ENCODE data around the gene ZNF417. TPM values are rescaled to one million over a fixed set of nuclear protein-coding genes. Genes with fewer than 3 reads are reported as not detected.
"Not testable (repeated sequence)": the region's sequence is repeated elsewhere in the genome, so short reads cannot be mapped to it uniquely, and the experiment has no call there.

Gene ZNF417
- total RNA-seq, 1 donor from 2014 or later, result 11.4 TPM

DNA sequence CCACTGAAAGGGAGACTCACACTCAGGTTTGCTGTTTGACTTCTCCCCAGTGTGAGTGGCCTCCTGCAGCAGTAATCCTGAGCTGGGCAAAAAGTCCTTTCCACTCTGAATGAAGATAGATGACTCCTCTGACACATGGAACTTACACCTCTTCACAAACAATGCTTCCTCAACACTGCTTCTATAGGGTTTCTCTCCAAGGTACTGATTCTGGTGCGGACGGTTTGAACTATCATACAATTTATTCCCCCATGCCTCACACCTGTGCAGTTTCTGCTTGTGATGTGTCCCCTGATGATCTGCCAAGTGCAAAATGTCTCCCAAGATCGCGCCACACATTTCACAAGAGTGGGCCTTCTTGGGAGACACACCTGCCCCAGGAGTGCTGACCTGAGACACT lies 11.2 kb upstream of the ZNF417 start:
- Mint-ChIP-seq H3K4me1 (ENCODE audit: low read depth) (no peaks in the 10 kb centered on the region), H3K27ac (no peak overlapping the region), H3K4me3 (ENCODE audit: low read depth) (no peak overlapping the region), H3K36me3 (ENCODE audit: low read depth) (peaks cover 18% of the 10 kb centered on the region), H3K27me3 (ENCODE audit: low read depth) (no peaks in the 10 kb centered on the region), H3K9me3 (peaks cover 61% of the 10 kb centered on the region)
- no peak for DNase-seq (ENCODE audit: low spot score)
- intact Hi-C loops (cut with micrococcal nuclease), result no loop called here

DNA sequence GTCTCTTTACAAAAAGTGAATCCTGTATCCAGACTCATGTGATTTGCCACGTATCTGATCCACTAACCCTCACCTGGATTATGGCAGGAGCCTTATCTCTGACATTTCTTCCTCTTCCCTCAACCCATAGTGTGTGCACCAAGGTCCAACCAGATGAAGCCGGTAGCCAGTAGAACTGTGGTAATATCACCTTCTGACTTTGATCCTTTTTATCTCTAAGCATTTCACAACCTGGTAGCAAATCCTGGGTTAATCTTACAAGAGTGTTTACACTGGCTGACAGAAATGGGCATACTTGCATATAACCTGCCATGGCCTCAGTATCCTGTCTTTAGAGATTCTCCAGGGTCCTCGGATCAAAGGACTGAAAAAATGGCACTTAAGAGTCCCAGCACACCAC lies 1.9 kb downstream of the ZNF417 start:
- Mint-ChIP-seq H3K9me3 (peaks cover 59% of the 10 kb centered on the region), H3K27ac (no peak overlapping the region), H3K36me3 (ENCODE audit: low read depth) (peaks cover 72% of the 10 kb centered on the region), H3K4me3 (ENCODE audit: low read depth) (peak overlapping the region; percentile 94), H3K27me3 (ENCODE audit: low read depth) (no peaks in the 10 kb centered on the region), H3K4me1 (ENCODE audit: low read depth) (peaks cover 21% of the 10 kb centered on the region)
- no peak for DNase-seq (ENCODE audit: low spot score)
- intact Hi-C loops (cut with micrococcal nuclease), result loop anchor here (10.0 kb wide), 1 partner anchor 60 kb away; no protein-coding TSS in a partner anchor

DNA sequence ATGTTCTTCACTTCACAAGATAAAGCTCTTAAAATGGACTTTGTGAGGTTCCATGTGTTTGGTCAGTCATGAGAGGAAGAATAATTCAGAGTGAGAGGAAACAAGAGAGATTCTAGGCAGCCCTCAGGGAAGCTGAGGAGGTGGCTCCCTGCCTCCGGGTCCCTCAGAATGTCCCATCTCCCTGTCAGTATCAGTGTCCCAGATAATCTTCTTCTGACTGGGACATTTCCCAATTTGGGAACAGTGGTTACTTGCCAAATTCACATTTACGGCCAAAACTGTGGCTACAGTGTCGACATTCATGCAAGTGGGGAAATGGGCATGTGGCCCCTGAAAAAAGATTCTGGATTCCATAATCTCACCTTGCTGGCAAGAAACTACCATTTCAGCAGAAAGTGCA lies 9.0 kb downstream of the ZNF417 start:
- intact Hi-C loops (cut with micrococcal nuclease), result no loop called here
- no peaks in the 10 kb centered on the region for H3K4me1 Mint-ChIP-seq (ENCODE audit: low read depth)
- peaks cover 76% of the 10 kb centered on the region for H3K36me3 Mint-ChIP-seq (ENCODE audit: low read depth)
- peaks cover 61% of the 10 kb centered on the region for H3K9me3 Mint-ChIP-seq
- H3K27ac Mint-ChIP-seq, result no peak overlapping the region
- no peak overlapping the region for H3K4me3 Mint-ChIP-seq (ENCODE audit: low read depth)
- H3K27me3 Mint-ChIP-seq (ENCODE audit: low read depth), result no peaks in the 10 kb centered on the region
- no peak for DNase-seq (ENCODE audit: low spot score)

DNA sequence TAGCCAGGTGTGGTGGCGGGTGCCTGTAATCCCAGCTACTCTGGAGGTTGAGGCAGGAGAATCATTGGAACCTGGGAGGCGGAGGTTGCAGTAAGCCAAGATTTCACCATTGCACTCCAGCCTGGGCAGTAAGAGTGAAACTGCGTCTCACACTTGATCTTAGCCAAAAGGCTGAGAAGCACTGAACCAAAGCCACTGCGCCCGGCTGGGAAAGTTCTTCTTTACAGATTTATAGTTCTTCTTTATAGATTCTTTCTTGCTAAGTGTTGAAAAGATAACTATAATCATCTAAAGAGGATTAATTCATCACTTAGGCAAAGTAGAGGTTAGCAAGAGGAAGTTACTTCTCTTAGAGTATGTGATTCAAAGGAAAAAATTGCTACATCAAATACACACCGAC lies 11.1 kb downstream of the ZNF417 start:
- H3K36me3 Mint-ChIP-seq (ENCODE audit: low read depth), result peaks cover 61% of the 10 kb centered on the region
- intact Hi-C loops (cut with micrococcal nuclease), result no loop called here

DNA sequence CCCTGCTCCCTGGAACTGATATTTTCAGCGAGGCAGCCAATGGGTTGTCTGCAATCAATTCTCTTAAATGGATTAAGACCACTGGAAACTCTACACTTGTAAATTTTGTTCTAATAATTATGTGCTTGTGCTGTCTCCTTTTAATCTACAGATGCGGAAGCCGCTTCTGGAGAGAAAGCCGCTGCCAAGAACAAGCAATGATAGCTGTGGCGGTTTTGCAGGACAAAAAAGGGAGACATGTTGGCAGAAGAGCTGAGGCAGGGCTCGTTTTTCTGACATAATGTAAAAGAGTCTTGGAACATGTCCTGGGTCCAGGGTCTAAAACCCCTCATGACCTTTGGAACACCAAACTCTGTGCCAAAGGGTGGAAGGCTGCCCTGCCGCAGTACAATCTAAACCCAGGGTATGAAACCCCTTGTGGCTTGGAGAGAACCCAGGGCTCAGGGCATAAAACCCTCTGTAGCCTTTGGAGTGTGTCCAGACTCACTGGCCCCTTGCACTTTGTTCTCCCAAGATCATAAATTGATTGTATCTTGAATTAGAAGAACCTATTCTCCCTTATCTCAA lies 12.7 kb downstream of the ZNF417 start:
- H3K9me3 Mint-ChIP-seq, result peaks cover 51% of the 10 kb centered on the region

More for the DNA sequence above, 11.1 kb downstream of the ZNF417 start:
- no peak overlapping the region for H3K4me3 Mint-ChIP-seq (ENCODE audit: low read depth)
- no peak for DNase-seq (ENCODE audit: low spot score)
- peaks cover 57% of the 10 kb centered on the region for H3K9me3 Mint-ChIP-seq
- H3K27me3 Mint-ChIP-seq (ENCODE audit: low read depth), result no peaks in the 10 kb centered on the region
- no peaks in the 10 kb centered on the region for H3K4me1 Mint-ChIP-seq (ENCODE audit: low read depth)
- H3K27ac Mint-ChIP-seq, result no peak overlapping the region

DNA sequence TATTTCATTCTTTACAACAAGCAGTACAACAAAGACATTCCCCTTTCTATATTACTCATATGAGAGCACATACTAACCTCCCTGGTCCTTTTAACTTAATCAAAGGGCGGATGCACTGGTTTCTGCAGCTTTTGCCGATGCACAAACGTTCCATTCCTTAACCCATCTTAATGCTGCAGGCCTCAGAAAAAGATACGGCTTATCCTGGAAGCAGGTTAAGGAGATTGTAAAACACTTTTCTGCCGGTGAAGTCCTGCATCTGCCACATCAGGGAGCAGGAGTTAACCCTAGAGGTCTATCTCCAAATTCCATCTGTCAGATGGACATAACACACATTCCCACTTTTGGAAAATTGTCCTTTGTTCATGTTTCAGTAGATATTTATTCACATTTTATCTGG lies 16.1 kb downstream of the ZNF417 start:
- Mint-ChIP-seq H3K9me3 (peaks cover 55% of the 10 kb centered on the region), H3K36me3 (ENCODE audit: low read depth) (peaks cover 24% of the 10 kb centered on the region), H3K4me1 (ENCODE audit: low read depth) (no peaks in the 10 kb centered on the region), H3K27ac (no peak overlapping the region), H3K4me3 (ENCODE audit: low read depth) (no peak overlapping the region), H3K27me3 (ENCODE audit: low read depth) (no peaks in the 10 kb centered on the region)
- intact Hi-C loops (cut with micrococcal nuclease), result no loop called here
- no peak for DNase-seq (ENCODE audit: low spot score)

More for the DNA sequence above, 12.7 kb downstream of the ZNF417 start:
- DNase-seq (ENCODE audit: low spot score), result no peak
- intact Hi-C loops (cut with micrococcal nuclease), result no loop called here
- Mint-ChIP-seq H3K36me3 (ENCODE audit: low read depth) (peaks cover 50% of the 10 kb centered on the region), H3K4me1 (ENCODE audit: low read depth) (no peaks in the 10 kb centered on the region), H3K27me3 (ENCODE audit: low read depth) (no peaks in the 10 kb centered on the region), H3K4me3 (ENCODE audit: low read depth) (no peak overlapping the region), H3K27ac (no peak overlapping the region)

DNA sequence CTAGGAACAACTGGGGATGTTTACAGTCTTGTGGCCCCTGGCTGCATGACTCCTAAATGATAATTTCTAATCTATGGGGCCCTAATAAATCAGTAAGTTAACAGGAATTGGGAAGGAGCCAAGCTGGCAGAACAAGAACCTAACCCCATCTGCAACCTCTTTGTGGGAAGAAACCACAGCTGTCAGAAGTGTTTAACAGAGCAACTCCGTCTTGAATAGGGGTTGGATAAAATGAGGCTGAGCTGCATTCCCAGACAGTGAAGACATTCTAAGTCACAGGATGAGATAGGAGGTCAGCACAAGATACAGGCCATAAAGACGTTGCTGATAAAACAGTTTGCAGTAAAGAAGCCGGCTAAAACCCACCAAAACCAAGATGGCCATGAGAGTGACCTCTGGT lies 25.7 kb downstream of the ZNF417 start:
- H3K27ac Mint-ChIP-seq; H3K4me1 Mint-ChIP-seq (ENCODE audit: low read depth); H3K4me3 Mint-ChIP-seq (ENCODE audit: low read depth); intact Hi-C loops (cut with micrococcal nuclease); H3K27me3 Mint-ChIP-seq (ENCODE audit: low read depth); DNase-seq (ENCODE audit: low spot score): not testable (repeated sequence)
- H3K9me3 Mint-ChIP-seq, result peaks cover 59% of the 10 kb centered on the region
- H3K36me3 Mint-ChIP-seq (ENCODE audit: low read depth), result peaks cover 44% of the 10 kb centered on the region

DNA sequence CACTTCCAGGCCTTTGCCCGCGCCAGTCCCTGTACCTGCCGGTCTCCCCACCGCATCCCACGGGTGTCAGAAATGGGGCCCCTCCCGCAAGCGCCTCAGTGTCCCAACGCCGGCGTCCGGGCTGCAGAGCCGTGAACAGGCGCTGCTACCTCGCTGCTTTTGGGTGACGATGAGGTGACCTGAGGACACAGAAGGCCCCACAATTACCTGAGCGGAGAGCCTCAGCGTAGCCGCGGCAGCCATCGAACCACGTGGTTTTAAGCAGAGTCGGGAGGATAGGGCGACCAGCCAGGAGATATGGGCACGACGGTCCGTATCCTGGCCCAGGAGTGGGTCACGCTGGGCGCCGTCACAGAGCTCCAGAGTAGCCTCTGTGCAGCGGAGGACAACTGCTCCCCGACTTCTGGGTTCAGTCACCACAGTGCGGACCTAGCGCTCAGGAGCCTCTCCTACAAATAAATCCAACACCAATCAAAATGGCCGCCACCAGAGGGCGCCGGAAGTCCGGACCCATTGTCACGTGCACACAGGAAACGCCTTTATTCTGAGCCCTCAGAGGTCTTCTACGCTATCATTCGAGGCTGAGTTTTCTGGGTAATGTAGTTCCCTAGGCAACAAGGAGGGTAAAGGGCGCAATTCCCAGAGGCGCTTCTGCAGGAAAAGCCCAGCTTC lies 27.7 kb downstream of the ZNF417 start, which contains the start of gene ZNF814:
TSS of gene ZNF814 (minus strand) at position 478 of the 672 bp plus-strand sequence. CDS start at position 243, 235 bp downstream.
- H3K27ac Mint-ChIP-seq, result peak within 1 kb of the TSS; percentile 72
- no peaks in the 10 kb centered on the region for H3K27me3 Mint-ChIP-seq (ENCODE audit: low read depth)
- H3K36me3 Mint-ChIP-seq (ENCODE audit: low read depth), result peaks cover 62% of the 10 kb centered on the region
- H3K9me3 Mint-ChIP-seq, result peaks cover 65% of the 10 kb centered on the region
- DNase-seq (ENCODE audit: low spot score), result peak; percentile 62
- peak within 1 kb of the TSS; percentile 87 for H3K4me3 Mint-ChIP-seq (ENCODE audit: low read depth)
- H3K4me1 Mint-ChIP-seq (ENCODE audit: low read depth), result peaks cover 4% of the 10 kb centered on the region
- intact Hi-C loops (cut with micrococcal nuclease), result no loop called here

DNA sequence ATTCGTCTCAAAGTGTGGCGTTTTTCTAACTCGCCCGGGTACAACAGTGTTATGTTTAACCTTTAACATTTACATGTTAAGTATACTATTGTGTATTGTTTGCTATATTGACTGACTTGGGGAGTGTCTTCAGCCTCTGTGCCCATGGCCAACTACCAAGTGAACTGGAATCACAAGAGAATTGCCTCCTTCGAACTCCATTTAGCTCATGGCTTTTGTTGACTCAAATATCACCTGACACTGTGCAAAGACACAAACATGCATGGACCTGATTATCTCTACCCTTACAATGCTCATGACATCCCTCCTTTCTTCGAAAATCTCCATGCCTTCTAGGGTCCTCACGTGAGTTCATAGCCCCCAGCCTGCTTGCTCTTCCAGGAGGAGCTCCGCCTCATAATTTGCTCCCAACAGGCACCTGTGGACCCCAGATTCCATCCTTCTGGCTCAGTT lies 28.3 kb downstream of the ZNF417 start:
- H3K4me1 Mint-ChIP-seq (ENCODE audit: low read depth), result peaks cover 4% of the 10 kb centered on the region
- DNase-seq (ENCODE audit: low spot score), result no peak
- no peaks in the 10 kb centered on the region for H3K27me3 Mint-ChIP-seq (ENCODE audit: low read depth)
- peak overlapping the region; percentile 72 for H3K27ac Mint-ChIP-seq
- H3K36me3 Mint-ChIP-seq (ENCODE audit: low read depth), result peaks cover 67% of the 10 kb centered on the region
- intact Hi-C loops (cut with micrococcal nuclease), result no loop called here
- H3K9me3 Mint-ChIP-seq, result peaks cover 65% of the 10 kb centered on the region
- peak overlapping the region; percentile 87 for H3K4me3 Mint-ChIP-seq (ENCODE audit: low read depth)

DNA sequence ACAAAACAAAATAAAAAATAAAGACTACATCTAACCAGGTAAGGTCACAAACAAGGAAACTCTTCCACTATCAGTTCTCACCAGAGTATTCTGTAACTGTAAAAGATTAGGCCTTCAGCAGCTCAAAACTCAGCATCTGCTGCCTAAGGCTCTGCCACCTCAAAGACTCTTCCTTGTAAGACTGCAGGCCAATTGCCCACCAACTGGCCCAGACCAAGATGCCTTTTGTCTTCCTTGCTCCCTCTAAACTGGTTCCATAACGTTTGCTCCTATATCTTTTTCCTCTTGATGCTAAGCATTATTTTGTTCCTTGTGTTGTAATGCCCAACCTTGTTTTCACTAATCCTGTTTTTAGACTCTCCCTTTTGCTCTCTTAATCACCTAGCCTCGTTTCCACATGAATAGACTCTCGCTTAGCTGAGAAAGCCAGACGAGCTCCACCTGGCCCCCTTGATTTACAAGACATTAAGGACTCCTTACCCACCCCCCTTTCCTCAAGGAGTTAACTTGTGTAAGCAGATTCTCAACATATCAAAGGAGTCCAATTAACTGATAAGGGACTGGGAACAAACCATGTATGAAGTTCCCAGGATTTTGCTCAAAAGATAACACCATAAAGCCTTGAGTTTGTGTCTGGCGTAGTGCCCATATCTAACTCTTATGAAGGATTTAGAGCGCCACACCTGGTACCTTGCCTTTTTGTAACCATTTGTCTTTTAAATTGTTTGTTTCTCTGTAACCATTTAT lies 29.0 kb downstream of the ZNF417 start:
- H3K4me1 Mint-ChIP-seq (ENCODE audit: low read depth), result peaks cover 4% of the 10 kb centered on the region
- H3K27me3 Mint-ChIP-seq (ENCODE audit: low read depth), result no peaks in the 10 kb centered on the region
- H3K9me3 Mint-ChIP-seq, result peaks cover 66% of the 10 kb centered on the region
- H3K36me3 Mint-ChIP-seq (ENCODE audit: low read depth), result peaks cover 73% of the 10 kb centered on the region
- no peak overlapping the region for H3K27ac Mint-ChIP-seq
- H3K4me3 Mint-ChIP-seq (ENCODE audit: low read depth), result peak overlapping the region; percentile 87
- intact Hi-C loops (cut with micrococcal nuclease), result no loop called here
- DNase-seq (ENCODE audit: low spot score), result no peak

DNA sequence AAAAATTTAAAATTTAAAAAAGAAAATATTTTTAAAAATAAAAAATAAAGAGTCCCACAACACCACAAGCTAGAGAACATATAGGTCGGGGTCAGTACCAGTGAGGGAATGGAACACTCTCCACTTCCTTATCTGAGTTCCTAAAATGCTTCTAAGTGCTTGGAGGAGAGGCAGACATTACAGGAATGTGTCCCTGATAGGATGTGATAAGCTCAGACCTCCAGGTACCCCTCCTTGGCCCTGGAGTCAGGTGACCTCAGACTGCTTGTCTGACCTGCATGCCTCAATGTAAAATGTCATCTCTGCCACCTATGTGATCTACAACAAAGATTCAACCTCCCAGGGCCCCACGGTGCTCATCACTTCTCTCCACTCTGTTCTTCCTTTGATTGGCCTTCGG lies 30.3 kb downstream of the ZNF417 start:
- Mint-ChIP-seq H3K27me3 (ENCODE audit: low read depth) (no peaks in the 10 kb centered on the region), H3K4me3 (ENCODE audit: low read depth) (no peak overlapping the region), H3K4me1 (ENCODE audit: low read depth) (peaks cover 4% of the 10 kb centered on the region), H3K27ac (no peak overlapping the region), H3K9me3 (peaks cover 58% of the 10 kb centered on the region), H3K36me3 (ENCODE audit: low read depth) (peaks cover 73% of the 10 kb centered on the region)
- DNase-seq (ENCODE audit: low spot score), result no peak
- intact Hi-C loops (cut with micrococcal nuclease), result no loop called here

DNA sequence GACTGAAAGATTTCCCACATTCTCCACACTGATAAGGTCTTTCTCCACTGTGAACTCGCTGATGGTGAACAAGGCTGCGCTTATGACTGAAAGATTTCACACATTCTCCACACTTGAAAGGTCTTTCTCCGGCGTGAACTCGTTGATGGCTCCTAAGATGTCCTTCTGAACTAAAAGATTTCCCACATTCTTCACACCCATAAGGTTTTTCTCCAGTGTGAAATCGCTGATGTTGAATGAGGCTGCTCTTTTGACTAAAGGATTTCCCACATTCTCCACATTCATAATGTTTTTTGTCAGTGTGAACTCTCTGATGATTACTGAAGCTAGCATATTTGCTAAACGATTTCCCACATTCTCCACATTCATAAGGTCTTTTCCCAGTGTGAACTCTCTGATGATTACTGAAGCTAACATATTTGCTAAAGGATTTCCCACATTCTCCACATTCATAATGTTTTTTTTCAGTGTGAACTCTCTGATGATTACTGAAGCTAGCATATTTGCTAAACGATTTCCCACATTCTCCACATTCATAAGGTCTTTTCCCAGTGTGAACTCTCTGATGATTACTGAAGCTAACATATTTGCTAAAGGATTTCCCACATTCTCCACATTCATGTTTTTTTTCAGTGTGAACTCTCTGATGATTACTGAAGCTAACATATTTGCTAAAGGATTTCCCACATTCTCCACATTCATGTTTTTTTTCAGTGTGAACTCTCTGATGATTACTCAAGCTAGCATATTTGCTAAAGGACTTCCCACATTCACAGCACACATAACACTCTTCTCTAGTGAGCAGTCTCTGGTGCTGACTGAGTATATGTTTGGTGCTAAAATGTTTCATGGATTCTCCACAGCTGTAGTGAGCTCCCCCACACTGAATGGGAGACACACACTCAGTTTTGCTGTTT lies 42.3 kb downstream of the ZNF417 start:
- peaks cover 74% of the 10 kb centered on the region for H3K9me3 Mint-ChIP-seq

More for the DNA sequence above, 42.3 kb downstream of the ZNF417 start:
- H3K36me3 Mint-ChIP-seq (ENCODE audit: low read depth), result peaks cover 78% of the 10 kb centered on the region
- H3K27ac Mint-ChIP-seq; H3K4me3 Mint-ChIP-seq (ENCODE audit: low read depth); DNase-seq (ENCODE audit: low spot score); intact Hi-C loops (cut with micrococcal nuclease); H3K4me1 Mint-ChIP-seq (ENCODE audit: low read depth); H3K27me3 Mint-ChIP-seq (ENCODE audit: low read depth): not testable (repeated sequence)
